ENCODE data around the gene NLRP5. TPM values are rescaled to one million over a fixed set of nuclear protein-coding genes. Genes with fewer than 3 reads are reported as not detected.

Gene NLRP5
- total RNA-seq, 3 donors from 2014 or later = not detected

DNA sequence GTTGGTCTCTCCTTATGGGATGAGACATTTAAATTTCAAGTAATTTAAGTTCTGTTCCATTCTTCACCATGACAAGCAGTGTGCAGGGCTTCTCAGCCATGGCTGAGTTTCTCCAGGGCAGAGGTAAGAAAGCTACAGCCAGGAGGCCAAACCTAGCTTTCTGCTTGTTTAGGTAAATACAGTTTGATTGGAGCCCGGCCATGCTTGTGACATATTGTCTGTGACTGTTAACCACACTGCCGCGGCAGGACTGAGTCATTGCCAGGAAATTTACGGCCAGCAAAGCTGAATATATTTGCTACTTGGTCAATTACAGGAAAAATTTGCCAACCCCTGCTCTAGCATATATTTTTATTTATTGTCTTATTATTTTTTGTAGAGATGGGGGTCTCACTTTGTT lies 28.2 kb upstream of the NLRP5 start:
- Histone ChIP-seq H3K9me3 (no peaks in the 10 kb centered on the region), H3K4me1 (ENCODE audit: low read depth) (no peaks in the 10 kb centered on the region), H3K36me3 (ENCODE audit: low read depth) (no peaks in the 10 kb centered on the region), H3K4me3 (no peak overlapping the region)
- ATAC-seq (no peak), DNase-seq (no peak)
- intact Hi-C loops (cut with DNase I, micrococcal nuclease) = no loop called here
- TF ChIP-seq, protein P1, sequence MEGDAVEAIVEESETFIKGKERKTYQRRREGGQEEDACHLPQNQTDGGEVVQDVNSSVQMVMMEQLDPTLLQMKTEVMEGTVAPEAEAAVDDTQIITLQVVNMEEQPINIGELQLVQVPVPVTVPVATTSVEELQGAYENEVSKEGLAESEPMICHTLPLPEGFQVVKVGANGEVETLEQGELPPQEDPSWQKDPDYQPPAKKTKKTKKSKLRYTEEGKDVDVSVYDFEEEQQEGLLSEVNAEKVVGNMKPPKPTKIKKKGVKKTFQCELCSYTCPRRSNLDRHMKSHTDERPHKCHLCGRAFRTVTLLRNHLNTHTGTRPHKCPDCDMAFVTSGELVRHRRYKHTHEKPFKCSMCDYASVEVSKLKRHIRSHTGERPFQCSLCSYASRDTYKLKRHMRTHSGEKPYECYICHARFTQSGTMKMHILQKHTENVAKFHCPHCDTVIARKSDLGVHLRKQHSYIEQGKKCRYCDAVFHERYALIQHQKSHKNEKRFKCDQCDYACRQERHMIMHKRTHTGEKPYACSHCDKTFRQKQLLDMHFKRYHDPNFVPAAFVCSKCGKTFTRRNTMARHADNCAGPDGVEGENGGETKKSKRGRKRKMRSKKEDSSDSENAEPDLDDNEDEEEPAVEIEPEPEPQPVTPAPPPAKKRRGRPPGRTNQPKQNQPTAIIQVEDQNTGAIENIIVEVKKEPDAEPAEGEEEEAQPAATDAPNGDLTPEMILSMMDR (IDR thresholded peaks at IDR 0.05) = no peak

GRCh38 chr19:55959996-55960675 lies 26.4 kb upstream of the NLRP5 start:
- TF ChIP-seq, protein P1 (IDR thresholded peaks at IDR 0.05) = no peak
- ATAC-seq = no peak
- DNase-seq = no peak
- H3K4me3 ChIP-seq = no peak overlapping the region
- H3K4me1 ChIP-seq (ENCODE audit: low read depth) = no peaks in the 10 kb centered on the region
- H3K9me3 ChIP-seq = no peaks in the 10 kb centered on the region
- no peaks in the 10 kb centered on the region for H3K36me3 ChIP-seq (ENCODE audit: low read depth)
- intact Hi-C loops (cut with DNase I, micrococcal nuclease) = no loop called here

DNA sequence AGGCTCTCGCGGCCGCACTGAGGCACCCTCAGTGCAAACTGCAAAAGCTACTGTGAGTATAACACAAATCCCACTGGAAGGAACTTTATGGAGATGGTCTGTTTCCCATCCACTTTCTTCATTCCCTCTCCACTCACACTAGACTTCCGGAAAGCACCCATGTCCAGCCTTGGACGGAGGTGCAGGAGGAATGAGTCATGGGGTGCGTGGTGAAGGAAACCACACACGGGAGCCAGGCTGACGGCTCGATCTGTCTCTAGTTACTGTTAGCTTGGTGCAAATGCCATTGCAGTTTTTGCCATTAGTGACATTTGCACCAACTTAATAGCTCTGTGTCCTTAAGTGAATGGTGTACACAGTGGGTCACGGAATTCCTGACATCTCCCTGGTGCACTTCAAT lies 24.4 kb upstream of the NLRP5 start:
- Histone ChIP-seq H3K9me3 (no peaks in the 10 kb centered on the region), H3K4me3 (no peak overlapping the region), H3K4me1 (ENCODE audit: low read depth) (no peaks in the 10 kb centered on the region), H3K36me3 (ENCODE audit: low read depth) (no peaks in the 10 kb centered on the region)
- intact Hi-C loops (cut with DNase I, micrococcal nuclease) = no loop called here
- TF ChIP-seq, protein P1 (IDR thresholded peaks at IDR 0.05) = no peak
- ATAC-seq (no peak), DNase-seq (no peak)

GRCh38 chr19:55973982-55974381 lies 12.6 kb upstream of the NLRP5 start:
- TF ChIP-seq, protein P1 (IDR thresholded peaks at IDR 0.05) = no peak
- ATAC-seq (no peak), DNase-seq (no peak)
- Histone ChIP-seq H3K36me3 (ENCODE audit: low read depth) (no peaks in the 10 kb centered on the region), H3K4me1 (ENCODE audit: low read depth) (no peaks in the 10 kb centered on the region), H3K4me3 (no peak overlapping the region), H3K9me3 (no peaks in the 10 kb centered on the region)
- intact Hi-C loops (cut with DNase I, micrococcal nuclease) = no loop called here

DNA sequence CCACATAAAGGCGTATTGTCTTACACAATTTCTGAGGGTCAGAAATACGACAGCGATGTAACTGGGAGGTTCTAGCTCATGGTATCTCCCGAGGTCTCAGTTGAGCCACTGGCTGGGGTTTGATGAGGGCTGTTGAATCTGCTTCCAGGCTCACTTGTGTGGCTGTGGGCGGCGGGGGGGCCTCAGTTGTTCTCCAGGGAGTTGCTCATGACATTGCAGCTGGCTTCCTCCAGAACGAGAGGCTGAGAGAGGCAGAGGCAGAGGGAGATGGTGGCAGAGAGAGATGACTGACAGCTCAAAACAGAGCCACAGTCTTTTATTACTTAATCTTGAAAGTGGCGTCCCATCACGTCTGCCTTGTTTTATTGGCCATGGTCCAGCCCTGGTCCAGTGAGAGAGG lies 6.2 kb upstream of the NLRP5 start:
- Histone ChIP-seq H3K36me3 (ENCODE audit: low read depth) (no peaks in the 10 kb centered on the region), H3K9me3 (no peaks in the 10 kb centered on the region), H3K4me1 (ENCODE audit: low read depth) (no peaks in the 10 kb centered on the region), H3K4me3 (no peak overlapping the region)
- DNase-seq (no peak), ATAC-seq (no peak)
- intact Hi-C loops (cut with DNase I, micrococcal nuclease) = no loop called here
- TF ChIP-seq, protein P1 (IDR thresholded peaks at IDR 0.05) = no peak

DNA sequence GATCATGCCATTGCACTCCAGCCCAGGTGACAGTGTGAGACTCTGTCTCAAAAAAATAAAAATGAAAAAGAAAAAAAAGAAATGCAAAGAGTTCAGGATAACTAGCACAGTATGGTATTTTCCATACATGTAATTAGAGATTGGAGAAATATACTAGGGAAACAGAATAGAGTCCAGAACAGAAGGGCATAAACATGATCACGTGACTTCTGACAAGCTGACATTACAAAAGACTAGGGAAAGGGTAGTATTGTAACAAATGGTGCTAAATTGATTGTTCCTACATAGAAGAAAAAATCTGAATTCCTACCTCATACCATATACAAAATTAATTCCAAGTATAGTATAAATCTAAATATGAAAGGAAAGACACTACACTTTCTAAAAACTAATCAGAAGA lies 1.3 kb upstream of the NLRP5 start:
- H3K9me3 ChIP-seq = no peaks in the 10 kb centered on the region
- H3K4me3 ChIP-seq = no peak overlapping the region
- DNase-seq (no peak), ATAC-seq (no peak)
- no peaks in the 10 kb centered on the region for H3K4me1 ChIP-seq (ENCODE audit: low read depth)
- TF ChIP-seq, protein P1 (IDR thresholded peaks at IDR 0.05) = no peak
- intact Hi-C loops (cut with DNase I, micrococcal nuclease) = no loop called here
- H3K36me3 ChIP-seq (ENCODE audit: low read depth) = no peaks in the 10 kb centered on the region
